HG03139 (cell line): ENCODE measurements around the gene STK36.
"Not testable (repeated sequence)": the region's sequence is repeated elsewhere in the genome, so short reads cannot be mapped to it uniquely, and the experiment has no call there.

Experiments
- ATAC-seq: cut with Tn5 transposase; IDR thresholded peaks from one replicate; pipeline ENCODE4 v1.9.1; 2021; ENCODE audit not compliant: unreplicated experiment

The STK36 gene

DNA sequence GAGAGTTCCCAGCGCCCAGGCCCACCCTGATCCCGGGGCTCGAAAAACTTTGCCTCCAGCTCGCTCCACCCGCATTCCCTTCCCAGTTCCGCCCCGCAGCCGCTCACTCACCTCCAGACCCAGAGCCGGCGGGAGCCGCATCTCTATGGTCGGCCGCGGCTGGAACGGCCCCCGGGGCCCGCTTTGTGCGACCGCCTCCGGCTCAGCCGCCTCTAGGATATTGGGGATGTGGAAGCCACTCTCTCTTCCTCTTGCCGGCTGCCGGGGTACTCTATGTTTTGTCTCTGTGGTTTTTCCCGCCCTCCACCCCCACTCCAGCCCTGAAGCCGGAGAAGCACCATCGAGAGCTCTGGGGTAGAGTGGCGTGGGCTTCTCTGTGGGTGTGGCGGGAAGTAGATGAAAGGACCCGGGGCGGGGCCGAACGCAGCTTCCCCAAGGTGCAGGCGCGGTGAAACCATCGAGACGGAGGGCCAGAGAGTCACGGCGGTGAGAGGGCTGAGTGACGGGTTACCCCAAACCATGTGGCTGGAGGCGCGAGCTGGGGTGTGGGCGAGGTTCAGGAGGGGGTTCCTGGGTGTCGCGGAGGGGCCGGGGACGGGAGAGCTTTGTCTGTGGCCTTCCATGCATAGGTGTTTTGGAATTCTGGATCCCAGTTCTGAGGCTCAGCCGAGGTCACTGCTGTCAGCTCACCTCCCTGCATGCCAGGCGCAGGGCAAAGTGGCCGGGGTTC is 12.5 kb upstream of the STK36 start, which contains the start of the genes BCS1L and ZNF142:
Gene BCS1L (plus strand): TSS at position 426 of the 730 bp plus-strand sequence. CDS start 1,305 bp downstream, outside the sequence.
Gene ZNF142 (minus strand): TSS at position 366 of the 730 bp plus-strand sequence. CDS start 3,194 bp downstream, outside the sequence.
- peak; percentile 98 for ATAC-seq

DNA sequence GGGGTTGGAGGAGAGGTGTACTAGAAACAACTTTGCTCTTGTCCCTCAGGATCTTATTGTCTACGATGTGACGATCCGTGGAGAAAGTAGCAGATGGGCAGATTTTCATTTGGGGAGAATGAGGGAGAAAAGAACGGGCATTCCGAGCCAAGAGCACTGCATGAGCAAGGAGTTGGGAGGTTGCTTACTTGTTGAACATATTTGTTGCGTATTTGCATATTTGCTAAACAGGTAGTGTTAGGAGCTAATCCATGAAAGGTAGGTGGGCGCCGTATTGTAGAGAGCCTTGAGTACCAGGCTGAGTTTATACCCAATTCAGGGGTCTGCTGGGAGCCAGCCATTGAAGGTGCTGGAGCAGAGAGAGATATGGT is 11.9 kb upstream of the STK36 start:
- ATAC-seq = no peak

DNA sequence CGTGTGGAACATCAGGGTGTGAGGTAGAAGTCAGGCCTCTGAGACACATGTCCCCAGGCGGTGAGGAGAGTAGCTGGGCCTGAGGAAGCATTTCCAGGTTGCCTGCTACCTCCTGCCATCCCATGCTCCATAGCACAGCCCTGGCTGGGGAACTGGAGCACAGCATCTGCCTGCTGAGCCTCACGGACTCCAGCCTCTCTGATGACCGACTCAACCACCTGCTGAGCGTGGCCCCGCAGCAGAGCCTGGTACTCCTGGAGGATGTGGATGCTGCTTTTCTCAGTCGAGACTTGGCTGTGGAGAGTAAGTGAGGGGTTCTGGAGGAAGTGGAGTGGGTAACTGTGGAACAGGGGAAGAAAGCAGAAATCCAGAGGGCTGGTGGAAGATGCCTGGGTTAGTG is 9.5 kb upstream of the STK36 start:
- ATAC-seq = no peak

DNA sequence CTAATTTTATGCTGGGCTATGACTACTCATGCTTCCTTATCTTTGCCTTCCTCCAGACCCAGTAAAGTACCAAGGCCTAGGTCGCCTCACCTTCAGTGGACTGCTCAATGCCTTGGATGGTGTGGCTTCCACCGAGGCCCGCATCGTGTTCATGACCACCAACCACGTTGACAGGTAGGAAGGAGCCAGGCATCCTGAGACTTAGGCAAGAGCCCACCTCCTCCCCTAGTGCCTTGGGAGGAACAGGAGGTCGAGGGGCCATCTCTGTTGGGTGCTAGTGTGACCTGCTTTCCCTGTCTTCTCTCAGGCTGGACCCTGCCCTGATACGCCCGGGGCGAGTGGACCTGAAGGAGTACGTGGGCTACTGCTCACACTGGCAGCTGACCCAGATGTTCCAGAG is 9.1 kb upstream of the STK36 start:
- ATAC-seq = no peak

DNA sequence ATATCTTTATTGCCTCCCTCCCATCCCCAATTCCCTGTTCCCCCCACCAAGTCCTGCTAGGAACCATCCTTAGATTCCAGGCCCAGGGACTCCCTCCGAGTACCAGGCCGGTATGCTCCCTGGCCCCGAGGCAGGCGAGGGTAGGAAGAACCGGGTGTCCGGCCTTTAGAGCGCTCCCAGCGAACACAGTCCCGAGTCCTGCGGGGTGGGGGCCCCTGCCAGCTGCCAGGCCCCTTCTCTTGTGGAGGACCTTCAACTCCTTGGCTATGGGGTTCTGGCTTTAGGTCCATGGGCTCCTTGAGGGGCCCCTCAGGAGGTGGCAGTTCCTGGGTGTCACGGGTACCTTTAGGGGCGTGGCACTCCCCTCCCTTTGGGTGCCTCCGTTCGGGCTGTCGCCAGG is 8.0 kb upstream of the STK36 start:
- no peak for ATAC-seq

DNA sequence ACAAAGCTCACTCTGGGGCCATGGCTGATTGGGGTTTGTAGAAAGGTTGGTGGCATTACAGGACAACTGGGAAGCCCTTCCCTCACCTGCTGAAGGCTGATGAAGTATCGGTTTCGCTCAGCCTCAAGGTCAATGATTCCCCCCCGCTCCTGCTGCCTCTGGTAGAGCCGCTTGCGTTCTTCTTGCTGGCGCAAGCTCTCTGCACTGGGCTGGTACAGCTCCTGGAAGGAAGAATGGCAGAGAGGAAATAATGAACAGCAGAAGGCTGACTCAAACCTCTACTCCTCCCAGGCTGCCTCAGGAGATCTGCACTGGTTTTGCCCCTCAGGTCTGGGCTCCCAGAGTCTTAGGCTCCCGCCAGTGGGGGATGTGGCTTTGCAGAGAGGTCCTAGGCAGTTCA is 7.2 kb upstream of the STK36 start:
- ATAC-seq = no peak

DNA sequence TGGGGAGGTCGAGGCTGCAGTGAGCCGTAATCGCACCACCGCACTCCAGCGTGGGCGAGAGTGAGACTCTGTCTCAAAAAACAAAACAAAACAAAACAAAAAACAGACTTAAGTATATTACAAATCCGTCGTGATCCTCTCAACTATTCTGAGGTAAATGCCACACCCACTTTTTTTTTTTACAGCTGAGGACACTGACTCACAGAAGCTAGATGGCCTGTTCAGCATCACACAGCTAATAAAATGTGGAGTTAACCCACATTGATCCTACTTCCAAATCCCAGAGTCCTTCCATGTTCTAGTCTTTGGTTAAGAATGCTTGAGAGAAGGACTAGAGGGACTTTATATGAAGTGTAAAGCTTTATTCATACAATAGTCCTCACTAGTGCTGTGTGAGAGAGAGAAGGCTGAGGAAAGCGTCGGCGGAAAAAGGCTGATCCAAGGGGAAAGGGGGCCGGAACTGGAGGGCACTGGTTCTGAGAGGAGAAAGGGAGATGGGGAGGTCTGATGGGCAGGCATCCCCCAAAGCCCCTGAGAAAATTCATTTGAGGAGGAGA is 711 bp upstream of the STK36 start:
- no peak for ATAC-seq

DNA sequence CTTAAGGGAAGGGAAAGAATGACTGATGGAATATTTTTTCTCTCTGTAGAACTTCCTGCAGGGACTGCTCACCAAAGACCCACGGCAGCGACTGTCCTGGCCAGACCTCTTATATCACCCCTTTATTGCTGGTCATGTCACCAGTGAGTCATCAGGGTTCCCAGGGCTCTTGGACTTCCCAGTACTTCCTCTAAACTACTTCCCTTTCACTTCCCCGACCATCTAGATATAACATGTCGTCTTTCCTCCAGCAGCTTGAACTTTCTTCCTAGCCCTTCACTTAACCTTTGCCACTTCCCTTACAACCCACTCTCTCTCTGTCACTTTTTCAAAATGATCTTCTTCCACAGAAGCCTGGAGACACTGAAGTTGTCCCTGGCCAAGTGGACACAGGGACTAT is 7.2 kb downstream of the STK36 start:
- no peak for ATAC-seq

DNA sequence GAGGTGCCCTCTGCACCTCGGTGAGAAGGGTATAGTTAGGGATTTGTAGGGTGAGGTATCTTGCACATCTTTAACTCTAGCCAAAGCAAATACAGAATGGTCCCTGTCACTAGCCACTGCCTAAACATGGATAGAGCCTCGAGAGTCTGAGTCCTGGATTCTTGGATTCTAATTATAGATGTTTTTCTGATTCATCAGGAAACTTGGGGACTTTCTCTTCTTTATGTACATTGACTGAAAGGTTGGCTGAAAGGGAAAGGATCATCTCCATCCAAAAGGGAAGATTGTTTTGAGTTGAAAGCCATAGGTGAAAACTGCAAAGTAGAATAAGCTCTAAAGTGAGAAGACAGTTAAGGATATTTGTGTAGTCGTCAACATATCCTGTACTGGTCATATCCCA is 8.2 kb downstream of the STK36 start:
- ATAC-seq = no peak

DNA sequence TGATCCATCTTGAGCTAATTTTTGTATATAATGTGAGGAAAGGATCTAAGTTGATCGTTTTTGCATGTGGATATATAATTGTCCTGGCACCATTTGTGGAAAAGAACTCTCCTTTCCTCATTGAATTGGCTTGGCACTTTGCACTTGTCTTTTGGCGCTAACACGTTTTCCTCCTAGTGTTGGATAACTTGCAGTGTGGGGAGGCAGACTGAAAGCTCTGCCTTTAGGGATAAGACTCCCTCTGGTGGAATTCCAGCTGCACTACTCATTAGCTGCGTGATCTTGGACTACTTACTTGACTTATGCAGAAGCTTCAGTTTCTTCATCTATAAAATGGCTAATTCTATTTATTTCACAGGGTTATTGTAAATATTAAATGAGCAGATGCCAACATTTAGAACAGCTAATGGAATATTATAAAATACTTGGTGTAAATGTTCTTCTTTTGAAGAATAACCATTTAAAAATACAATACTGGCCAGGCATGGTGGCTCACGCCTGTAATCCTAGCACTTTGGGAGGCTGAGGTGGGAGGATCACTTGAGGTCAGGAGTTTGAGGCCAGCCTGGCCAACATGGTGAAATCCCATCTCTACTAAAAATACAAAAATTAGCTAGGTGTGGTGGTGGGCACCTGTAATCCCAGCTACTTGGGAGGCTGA is 15.6 kb downstream of the STK36 start:
- not testable (repeated sequence) for ATAC-seq

DNA sequence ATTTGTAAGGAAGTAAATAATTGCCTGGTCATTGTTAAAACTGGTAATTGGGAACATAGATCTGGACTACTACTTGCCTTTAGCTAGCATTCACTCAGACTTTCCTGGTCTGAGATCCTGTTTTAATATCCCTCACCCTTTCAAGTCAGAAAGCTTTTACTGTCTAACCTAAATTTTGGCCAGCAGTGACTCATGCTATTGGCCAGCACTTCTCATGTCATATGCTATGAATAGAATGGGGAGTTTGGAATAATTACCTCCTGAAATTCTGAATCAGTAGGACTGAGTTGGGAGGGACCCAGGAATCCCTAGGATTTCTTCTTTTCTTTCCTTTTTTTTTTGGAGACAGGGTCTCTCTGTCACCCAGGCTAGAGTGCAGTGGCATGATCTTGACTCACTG is 19.3 kb downstream of the STK36 start:
- ATAC-seq = no peak

DNA sequence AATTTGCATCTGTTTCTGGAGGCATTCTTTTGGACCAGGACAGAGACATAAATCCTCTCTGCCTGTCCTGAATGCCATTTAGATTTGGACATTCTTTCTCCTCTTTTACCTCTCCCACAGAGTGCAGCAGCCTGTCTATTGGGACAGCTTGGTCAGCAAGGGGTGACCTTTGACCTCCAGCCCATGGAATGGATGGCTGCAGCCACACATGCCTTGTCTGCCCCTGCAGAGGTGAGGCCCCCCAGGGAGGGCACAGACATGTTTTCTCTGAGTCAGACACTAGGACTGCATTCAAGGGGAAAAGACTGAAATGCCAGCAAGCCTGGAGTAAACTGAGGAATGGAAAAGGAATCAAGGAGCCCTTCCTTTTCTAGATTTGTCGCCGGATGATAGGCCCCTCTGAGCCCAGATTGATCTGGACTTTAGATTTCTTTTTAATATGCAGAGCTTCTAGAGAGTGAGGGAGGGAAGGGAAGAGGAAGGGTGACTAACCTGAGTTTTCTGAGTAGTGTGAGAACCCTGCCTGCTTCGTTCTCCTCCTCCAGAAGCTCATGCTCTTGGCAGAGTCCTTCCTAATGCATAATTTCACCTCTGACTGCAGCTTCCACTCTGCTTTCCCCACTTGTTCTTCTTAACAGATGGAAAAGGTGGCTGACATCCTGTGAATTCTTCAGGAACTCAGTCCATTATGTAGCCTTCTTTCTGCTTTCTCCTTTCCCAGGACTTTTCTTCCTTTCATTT is 22.7 kb downstream of the STK36 start:
- no peak for ATAC-seq

DNA sequence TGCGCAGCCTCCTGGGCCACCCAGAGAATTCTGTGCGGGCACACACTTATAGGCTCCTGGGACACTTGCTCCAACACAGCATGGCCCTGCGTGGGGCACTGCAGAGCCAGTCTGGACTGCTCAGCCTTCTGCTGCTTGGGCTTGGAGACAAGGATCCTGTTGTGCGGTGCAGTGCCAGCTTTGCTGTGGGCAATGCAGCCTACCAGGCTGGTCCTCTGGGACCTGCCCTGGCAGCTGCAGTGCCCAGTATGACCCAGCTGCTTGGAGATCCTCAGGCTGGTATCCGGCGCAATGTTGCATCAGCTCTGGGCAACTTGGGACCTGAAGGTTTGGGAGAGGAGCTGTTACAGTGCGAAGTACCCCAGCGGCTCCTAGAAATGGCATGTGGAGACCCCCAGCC is 27.0 kb downstream of the STK36 start:
- no peak for ATAC-seq

DNA sequence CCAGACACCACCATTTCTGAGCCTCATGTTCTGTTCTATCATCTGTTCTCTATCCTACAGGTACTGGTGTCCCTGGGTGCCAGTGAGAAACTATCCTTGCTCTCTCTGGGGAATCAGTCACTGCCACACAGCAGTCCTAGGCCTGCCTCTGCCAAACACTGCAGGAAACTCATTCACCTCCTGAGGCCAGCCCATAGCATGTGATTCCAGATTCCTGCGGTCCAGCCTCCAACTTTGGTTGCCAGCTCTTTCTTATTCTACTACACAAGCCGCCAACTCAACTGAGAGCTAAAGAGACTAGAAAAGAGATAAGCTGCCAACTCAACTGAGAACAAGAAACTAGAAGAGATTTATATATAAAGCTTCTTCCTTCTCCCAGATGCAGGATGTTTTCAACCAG is 29.9 kb downstream of the STK36 start:
- ATAC-seq = no peak

DNA sequence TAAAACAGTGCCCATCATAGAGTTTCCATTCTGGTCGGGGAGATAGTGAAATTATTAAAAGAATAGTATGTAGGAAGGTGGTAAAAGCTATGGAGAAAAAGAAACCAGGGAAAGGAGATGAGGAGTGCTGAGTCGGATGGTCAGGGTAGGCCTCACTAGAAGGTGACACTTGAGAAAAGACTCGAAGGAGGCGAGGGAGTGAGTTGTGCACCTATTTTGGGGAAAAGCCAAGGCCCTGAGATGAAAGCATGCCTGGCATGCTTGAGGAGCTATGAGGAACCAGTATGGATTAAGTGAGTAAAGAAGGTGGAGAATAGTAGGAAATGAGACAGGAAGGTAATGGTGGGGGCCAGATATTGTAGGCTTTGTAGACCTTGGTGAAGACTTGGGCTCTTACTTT is 31.5 kb downstream of the STK36 start:
- no peak for ATAC-seq

DNA sequence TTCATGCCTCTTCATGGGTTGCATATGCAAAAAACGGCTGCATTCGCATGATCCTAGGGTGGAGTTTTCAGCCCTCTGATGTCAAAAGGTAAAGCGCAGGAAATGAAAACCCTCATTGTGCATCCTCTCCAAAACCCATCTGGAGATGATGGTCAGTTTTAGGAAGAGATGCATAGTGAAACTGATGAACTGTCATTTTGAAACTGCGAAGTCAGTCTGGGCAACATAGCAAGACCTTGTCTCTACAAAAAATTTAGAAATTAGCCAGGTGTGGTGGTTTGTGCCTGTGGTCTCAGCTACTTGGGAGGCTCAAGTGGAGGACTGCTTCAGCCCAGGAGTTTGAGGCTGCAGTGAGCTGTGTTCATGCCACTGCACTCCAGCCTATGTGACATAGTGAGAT is 36.2 kb downstream of the STK36 start:
- no peak for ATAC-seq

DNA sequence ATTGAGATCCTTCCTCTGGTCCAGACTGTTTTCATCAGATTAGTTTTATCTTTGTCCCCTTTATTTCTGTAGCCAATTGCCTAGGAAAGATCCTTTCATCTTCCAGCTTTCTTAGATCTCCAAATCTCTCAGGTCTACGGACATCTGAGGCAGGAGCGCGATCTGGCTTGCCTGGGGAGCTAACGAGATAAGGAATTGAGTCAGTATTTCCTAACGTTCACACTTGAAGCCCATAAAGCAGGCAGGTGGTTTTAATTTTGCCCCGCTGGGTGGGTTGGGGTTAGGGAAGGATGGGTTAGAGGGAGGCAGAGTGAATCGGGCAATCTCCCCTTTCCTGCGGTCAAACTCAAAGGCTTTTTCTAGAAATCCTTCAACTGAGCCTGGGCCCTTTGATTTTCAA is 38.0 kb downstream of the STK36 start:
- no peak for ATAC-seq

DNA sequence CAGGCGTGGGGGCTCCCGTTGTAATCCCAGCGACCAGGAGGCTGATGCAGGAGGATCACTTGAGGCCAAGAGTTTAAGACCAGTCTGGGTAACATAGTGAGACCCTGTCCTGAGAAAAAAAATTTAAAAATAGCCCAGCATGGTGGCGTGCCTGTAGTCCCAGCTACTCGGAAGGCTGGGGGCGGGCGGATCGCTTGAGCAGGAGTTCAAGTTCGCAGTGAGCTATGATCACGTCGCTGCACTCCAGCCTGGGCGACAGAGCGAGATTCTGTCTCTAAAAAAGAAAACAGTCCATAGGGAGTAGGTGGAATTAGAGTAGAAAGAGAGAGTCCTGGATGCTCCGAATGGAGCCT is 38.4 kb downstream of the STK36 start:
- ATAC-seq = no peak

DNA sequence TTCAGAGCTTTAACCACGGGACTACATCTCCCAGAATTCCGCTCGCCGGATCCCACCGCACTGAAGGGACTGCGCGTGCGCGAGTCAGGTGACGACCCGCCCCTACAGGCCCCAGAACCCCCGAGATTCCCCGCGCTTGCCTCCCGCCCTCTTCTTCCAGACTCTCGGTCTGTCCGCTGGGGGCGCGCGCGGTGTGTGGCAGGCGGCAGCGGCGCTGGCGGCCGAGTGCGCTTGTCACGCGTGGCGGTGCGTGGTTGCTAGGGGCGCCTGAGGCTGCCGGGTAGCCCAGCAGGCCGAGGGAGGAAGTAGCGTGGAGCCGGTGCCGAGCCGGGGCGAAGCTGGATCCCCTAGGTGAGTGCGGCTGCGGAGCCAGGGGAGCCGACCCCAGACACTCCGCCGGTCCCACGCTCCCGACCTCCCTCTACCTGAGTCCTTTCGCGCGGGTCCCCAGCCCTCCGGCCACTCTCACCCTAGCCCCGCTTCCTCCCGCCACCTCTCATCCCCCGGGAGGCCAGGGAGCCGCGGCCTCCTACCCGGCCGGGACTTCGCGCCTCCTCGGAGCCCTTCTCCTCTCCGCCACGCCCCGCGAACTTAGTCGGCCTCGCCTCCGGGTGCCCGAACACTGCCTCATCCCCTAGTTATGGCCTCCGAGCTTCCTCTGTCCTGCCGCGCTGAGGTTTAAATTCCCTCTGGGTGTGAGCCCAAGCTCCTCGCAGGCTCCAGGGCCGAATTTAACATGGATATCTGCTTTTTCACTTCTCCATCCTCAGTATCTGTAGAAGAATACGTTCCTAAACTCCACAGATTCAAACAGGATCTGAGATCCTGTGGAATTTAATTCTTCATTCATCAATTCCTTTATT is 39.0 kb downstream of the STK36 start, which contains the start of gene TTLL4:
Gene TTLL4 (plus strand): TSS at position 149 of the 863 bp plus-strand sequence. CDS start 26,842 bp downstream, outside the sequence.
- ATAC-seq = peak; percentile 93

DNA sequence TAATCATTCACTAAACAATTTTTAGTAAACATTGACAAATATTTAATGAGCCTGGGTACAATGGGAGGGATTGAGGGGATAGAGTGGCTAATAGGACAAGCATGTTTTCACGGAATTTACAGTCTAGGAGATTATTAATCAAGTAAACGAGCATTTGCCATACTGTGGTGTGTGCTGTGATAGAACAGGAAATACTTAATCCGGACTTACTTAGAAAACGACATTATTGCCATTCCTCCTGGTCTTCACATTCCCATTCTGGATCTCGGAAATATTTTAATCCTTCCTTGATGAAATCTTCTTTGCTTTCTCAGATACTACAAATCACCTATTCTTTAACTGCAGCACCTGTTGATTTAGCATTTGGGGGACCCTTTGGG is 39.7 kb downstream of the STK36 start:
- no peak for ATAC-seq

DNA sequence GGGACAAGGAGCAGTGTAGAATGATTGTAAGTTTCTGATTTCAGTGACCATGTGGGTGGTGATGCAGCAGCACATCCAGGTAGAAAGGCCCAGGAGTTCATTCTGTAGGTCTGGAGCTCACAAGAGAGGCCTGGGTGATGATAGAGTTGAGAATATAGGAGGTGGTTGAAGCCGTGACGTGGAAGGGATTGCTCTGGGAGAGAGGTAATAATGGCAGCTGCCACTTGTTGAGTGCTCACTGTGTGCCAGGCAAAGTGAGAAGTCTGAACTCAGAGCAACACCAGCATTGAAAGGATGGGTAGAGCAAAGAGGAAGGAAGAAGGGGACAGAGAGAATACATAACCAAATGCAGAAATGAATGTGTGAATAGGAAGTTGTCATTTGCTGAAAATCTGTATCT is 42.0 kb downstream of the STK36 start:
- no peak for ATAC-seq
